Hepatocyte (in vitro differentiated cells): ENCODE data around the gene CFAP77. TPM values are rescaled to one million over a fixed set of nuclear protein-coding genes. Genes with fewer than 3 reads are reported as not detected.

ENCODE experiments used
- DNase-seq: peaks from one replicate; pipeline ENCODE4 v3.0.0-alpha.2; 2016; ENCODE audit warnings: low spot score
- H2AFZ ChIP-seq: fragments of 200-600 bp; sonication (generic); 2 replicates; pipeline ENCODE4 v1.6.0; 2016; ENCODE audit warnings: antibody characterized with exemption, mild to moderate bottlenecking
- H3K27ac ChIP-seq: fragments of 200-600 bp; sonication (generic); 2 replicates; pipeline ENCODE4 v1.5.1; 2016; ENCODE audit warnings: mild to moderate bottlenecking
- H3K27me3 ChIP-seq: fragments of 200-600 bp; sonication (generic); 2 replicates; pipeline ENCODE4 v1.6.1; 2016
- H3K36me3 ChIP-seq: fragments of 200-600 bp; sonication (generic); replicated peaks from 2 replicates; pipeline ENCODE4 v1.5.1; 2016; ENCODE audit warnings: low read depth; ENCODE audit not compliant: insufficient read depth
- H3K4me1 ChIP-seq: fragments of 200-600 bp; sonication (generic); 2 replicates; pipeline ENCODE4 v1.5.1; 2016; ENCODE audit warnings: mild to moderate bottlenecking, moderate library complexity; ENCODE audit not compliant: insufficient read depth
- H3K4me2 ChIP-seq: fragments of 200-600 bp; sonication (generic); 2 replicates; pipeline ENCODE4 v1.6.0; 2016
- H3K4me3 ChIP-seq: fragments of 200-600 bp; sonication (generic); 2 replicates; pipeline ENCODE4 v1.5.1; 2016; ENCODE audit warnings: mild to moderate bottlenecking
- H3K79me2 ChIP-seq: fragments of 200-600 bp; sonication (generic); 2 replicates; pipeline ENCODE4 v1.6.0; 2017; ENCODE audit warnings: mild to moderate bottlenecking
- H3K9me2 ChIP-seq: fragments of 200-600 bp; sonication (generic); replicated peaks from 2 replicates; pipeline ENCODE4 v1.6.0; 2017; ENCODE audit warnings: mild to moderate bottlenecking; ENCODE audit not compliant: insufficient read depth
- H3K9me3 ChIP-seq: fragments of 200-600 bp; sonication (generic); 2 replicates; pipeline ENCODE4 v1.5.1; 2016; ENCODE audit warnings: low read depth, mild to moderate bottlenecking
- H4K20me1 ChIP-seq: fragments of 200-600 bp; sonication (generic); 2 replicates; pipeline ENCODE4 v1.6.0; 2016; ENCODE audit warnings: mild to moderate bottlenecking; ENCODE audit not compliant: insufficient read depth, poor library complexity, severe bottlenecking
- CTCF ChIP-seq: fragments of 200-600 bp; sonication (generic); IDR thresholded peaks from 2 replicates; pipeline ENCODE4 v1.5.1; 2016; ENCODE audit warnings: antibody characterized with exemption, mild to moderate bottlenecking; ENCODE audit not compliant: poor library complexity
- EZH2 ChIP-seq: fragments of 200-600 bp; sonication (generic); IDR thresholded peaks from 2 replicates; pipeline ENCODE4 v1.6.1; 2016; ENCODE audit warnings: antibody characterized with exemption, mild to moderate bottlenecking, borderline replicate concordance
- EZH2phosphoT487 ChIP-seq: fragments of 200-600 bp; sonication (generic); IDR thresholded peaks from one replicate; pipeline ENCODE4 v1.6.1; 2018; ENCODE audit warnings: antibody characterized with exemption, mild to moderate bottlenecking, low read depth, moderate library complexity; ENCODE audit not compliant: unreplicated experiment, severe bottlenecking
- whole genome bisulfite sequencing: methylation state at CpG from one replicate; pipeline ENCODE4 v1.1.6; 2016; ENCODE audit warnings: low lambda C conversion rate; ENCODE audit errors: missing lambda C conversion rate; 5-methylcytosine and 5-hydroxymethylcytosine counted together
- polyA plus RNA-seq: library from polyadenylated mRNA; unstranded; fragments of >200 nt; fragmentation: Nextera tagmentation; extraction: Ambion mirVana; gene quantifications from 2 replicates; pipeline ENCODE4 v1.2.1, GENCODE V29; 2016
- total RNA-seq: library from RNA; depleted of rRNA; stranded (reverse); fragments of >200 nt; gene quantifications from 2 replicates; pipeline ENCODE4 v1.2.3, GENCODE V29; 2014

CFAP77 gene
- total and polyA plus RNA-seq, 2 experiments from 2014 or later: 0.70 to 1.2 TPM

- H3K4me2 ChIP-seq: no peak overlapping the region
- no peak overlapping the region for H3K4me3 ChIP-seq
- no peak overlapping the region for H3K27ac ChIP-seq
- H3K4me1 ChIP-seq: peaks cover 11% of the 10 kb centered on the region
- no peaks in the 10 kb centered on the region for H4K20me1 ChIP-seq
- no peak overlapping the region for H2AFZ ChIP-seq
- no peaks in the 10 kb centered on the region for H3K36me3 ChIP-seq
- H3K9me2 ChIP-seq: no peaks in the 10 kb centered on the region
- DNase-seq: no peak
- no peaks in the 10 kb centered on the region for H3K27me3 ChIP-seq
- H3K79me2 ChIP-seq: no peaks in the 10 kb centered on the region
- TF ChIP-seq CTCF (no peak), EZH2 (no peak)
- no peaks in the 10 kb centered on the region for H3K9me3 ChIP-seq
- WGBS: 89% methylated on average over 19 of the region's 19 CpGs
Observed at GRCh38 chr9:132541870-132542830, 132.1 kb downstream of the CFAP77 start.

GRCh38 chr9:132543251-132543650, 133.2 kb downstream of the CFAP77 start:
- Histone ChIP-seq H3K27me3 (no peaks in the 10 kb centered on the region), H3K36me3 (no peaks in the 10 kb centered on the region), H3K27ac (no peak overlapping the region), H2AFZ (no peak overlapping the region), H3K4me1 (peaks cover 11% of the 10 kb centered on the region), H3K79me2 (no peaks in the 10 kb centered on the region), H3K9me3 (no peaks in the 10 kb centered on the region), H4K20me1 (no peaks in the 10 kb centered on the region), H3K4me3 (no peak overlapping the region), H3K9me2 (no peaks in the 10 kb centered on the region), H3K4me2 (no peak overlapping the region)
- DNase-seq: no peak
- TF ChIP-seq EZH2 (no peak), CTCF (no peak), EZH2phosphoT487 (no peak)
- WGBS: 95% methylated on average over 4 of the region's 4 CpGs

GRCh38 chr9:132543960-132544359, 133.9 kb downstream of the CFAP77 start:
- 76% methylated on average over 21 of the region's 21 CpGs for WGBS
- Histone ChIP-seq H3K9me2 (no peaks in the 10 kb centered on the region), H3K4me3 (no peak overlapping the region), H3K27ac (no peak overlapping the region), H4K20me1 (no peaks in the 10 kb centered on the region), H3K79me2 (no peaks in the 10 kb centered on the region), H3K4me2 (no peak overlapping the region), H3K9me3 (no peaks in the 10 kb centered on the region), H3K4me1 (peaks cover 11% of the 10 kb centered on the region), H3K27me3 (no peaks in the 10 kb centered on the region), H2AFZ (no peak overlapping the region), H3K36me3 (no peaks in the 10 kb centered on the region)
- no peak for DNase-seq
- TF ChIP-seq CTCF (no peak), EZH2 (no peak), EZH2phosphoT487 (no peak)
